ENCODE data around the gene KCNH6. TPM values are rescaled to one million over a fixed set of nuclear protein-coding genes. Genes with fewer than 3 reads are reported as not detected.

KCNH6 gene
- total and polyA plus RNA-seq, 9 of the 15 experiments (the other 6 are each of a cell fraction or from before 2014, with no cell fraction given) = not detected

- Histone ChIP-seq H3K79me2 (ENCODE audit: control insufficient read depth, insufficient read depth, low read length) (no peaks in the 10 kb centered on the region), H3K9ac (ENCODE audit: insufficient read depth in 1 of 2, low read depth in 2 of 2, low read length in 2 of 2) (no peak overlapping the region), H3K9me1 (ENCODE audit: control insufficient read depth, insufficient read depth, low read length) (no peaks in the 10 kb centered on the region), H4K20me1 (replicated peaks; ENCODE audit: control insufficient read depth, insufficient read depth, low read length) (peaks cover 3% of the 10 kb centered on the region; the same call in 1 of the 2 replicates), H3K4me1 (replicated peaks in 1 of 2; ENCODE audit: control insufficient read depth in 2 of 2, insufficient read depth in 2 of 2, low read length in 2 of 2) (peaks cover 0 to 26% of the 10 kb centered on the region in 2 experiments; a peak in 1 of 5 replicates), H3K9me3 (replicated peaks; ENCODE audit: control insufficient read depth, insufficient read depth, low read depth, low read length) (no peaks in the 10 kb centered on the region), H3K36me3 (ENCODE audit: control insufficient read depth, insufficient read depth, low read length) (no peaks in the 10 kb centered on the region), H3K4me2 (ENCODE audit: insufficient read depth, low read length) (no peak overlapping the region), H3K4me3 (no peak overlapping the region), H3K27me3 (ENCODE audit: control insufficient read depth in 2 of 2, insufficient read depth in 2 of 2, low read length in 2 of 2) (peaks cover 43 to 66% of the 10 kb centered on the region in 2 experiments; a peak in 4 of 5 replicates), H2AFZ (ENCODE audit: low read depth, low read length) (no peak overlapping the region), H3K27ac (ENCODE audit: extremely low read depth, low read depth, low read length) (no peak overlapping the region)
- WGBS (ENCODE audit: insufficient coverage, low coverage, missing lambda C conversion rate) = 14% methylated on average over 12 of the region's 12 CpGs
- TF ChIP-seq MIER1 (IDR thresholded peaks at IDR 0.05; ENCODE audit: low read depth) (no peak), HMBOX1 (IDR thresholded peaks at IDR 0.05) (peak; percentile 62)
- intact Hi-C loops (cut with micrococcal nuclease) (no loop called here), in situ Hi-C loops (cut with MboI) (no loop called here)
- DNase-seq (ENCODE audit: extremely low read depth in 1 of 4, low spot score in 3 of 4) (no peak), FAIRE-seq (no peak), ATAC-seq (no peak)
- ChIA-PET POLR2A (no interaction called here), CTCF (ENCODE audit: low intra/inter-chr PET ratio) (no interaction called here)
- BruUV-seq (replicated peaks) = no TSS peak
Observed at GRCh38 chr17:63494300-63494928, 28.7 kb upstream of the KCNH6 start.

- no peaks in the 10 kb centered on the region for H3K36me3 ChIP-seq (ENCODE audit: control insufficient read depth, insufficient read depth, low read length)
- peaks cover 33 to 57% of the 10 kb centered on the region in 2 experiments; a peak in 4 of 5 replicates for H3K27me3 ChIP-seq (ENCODE audit: control insufficient read depth in 2 of 2, insufficient read depth in 2 of 2, low read length in 2 of 2)
- H3K4me2 ChIP-seq (ENCODE audit: insufficient read depth, low read length) = no peak overlapping the region
- 5% methylated on average over 6 of the region's 6 CpGs for WGBS (ENCODE audit: insufficient coverage, low coverage, missing lambda C conversion rate)
- TF ChIP-seq ZNF280A (IDR thresholded peaks at IDR 0.05; ENCODE audit: low read depth, partially characterized antibody) (no peak), BRCA1 (IDR thresholded peaks at IDR 0.05) (no peak), BRCA1 (CRISPR knock-in tag; IDR thresholded peaks at IDR 0.05) (no peak), ZNF232 (CRISPR knock-in tag; IDR thresholded peaks at IDR 0.05) (no peak), KLF6 (CRISPR knock-in tag; IDR thresholded peaks at IDR 0.05; ENCODE audit: borderline replicate concordance) (no peak)
- no TSS peak for BruUV-seq (replicated peaks)
- in situ Hi-C loops (cut with MboI) = no loop called here
- no peaks in the 10 kb centered on the region for H3K9me1 ChIP-seq (ENCODE audit: control insufficient read depth, insufficient read depth, low read length)
- H3K9me3 ChIP-seq (replicated peaks; ENCODE audit: control insufficient read depth, insufficient read depth, low read depth, low read length) = no peaks in the 10 kb centered on the region
- no peak for DNase-seq (ENCODE audit: extremely low read depth in 1 of 4, low spot score in 3 of 4)
- no peak for ATAC-seq
- peaks cover 3% of the 10 kb centered on the region; the same call in 1 of the 2 replicates for H4K20me1 ChIP-seq (replicated peaks; ENCODE audit: control insufficient read depth, insufficient read depth, low read length)
- FAIRE-seq = no peak
- peaks cover 0 to 26% of the 10 kb centered on the region in 2 experiments; a peak in 2 of 5 replicates for H3K4me1 ChIP-seq (replicated peaks in 1 of 2; ENCODE audit: control insufficient read depth in 2 of 2, insufficient read depth in 2 of 2, low read length in 2 of 2)
- H3K4me3 ChIP-seq = no peak overlapping the region
- no peak overlapping the region for H2AFZ ChIP-seq (ENCODE audit: low read depth, low read length)
- no peaks in the 10 kb centered on the region for H3K79me2 ChIP-seq (ENCODE audit: control insufficient read depth, insufficient read depth, low read length)
- intact Hi-C loops (cut with micrococcal nuclease) = no loop called here
- CTCF ChIA-PET (ENCODE audit: low intra/inter-chr PET ratio) = no interaction called here
- no peak overlapping the region for H3K9ac ChIP-seq (ENCODE audit: insufficient read depth in 1 of 2, low read depth in 2 of 2, low read length in 2 of 2)
- POLR2A ChIA-PET = interaction anchor here (1.3 to 1.6 kb wide), 2 partner anchors 10 to 59 kb away, joined by 3 to 5 read pairs; no protein-coding TSS in a partner anchor
- no peak overlapping the region for H3K27ac ChIP-seq (ENCODE audit: extremely low read depth, low read depth, low read length)
Observed at GRCh38 chr17:63495491-63495890, 27.7 kb upstream of the KCNH6 start.
